HG02943 (cell line): Measurements from ENCODE around the gene CLDN5.

Experiments
- ATAC-seq: cut with Tn5 transposase; IDR thresholded peaks from one replicate; pipeline ENCODE4 v1.9.1; 2021; ENCODE audit warnings: mild to moderate bottlenecking, low read depth, moderate library complexity; ENCODE audit not compliant: unreplicated experiment

Gene CLDN5

DNA sequence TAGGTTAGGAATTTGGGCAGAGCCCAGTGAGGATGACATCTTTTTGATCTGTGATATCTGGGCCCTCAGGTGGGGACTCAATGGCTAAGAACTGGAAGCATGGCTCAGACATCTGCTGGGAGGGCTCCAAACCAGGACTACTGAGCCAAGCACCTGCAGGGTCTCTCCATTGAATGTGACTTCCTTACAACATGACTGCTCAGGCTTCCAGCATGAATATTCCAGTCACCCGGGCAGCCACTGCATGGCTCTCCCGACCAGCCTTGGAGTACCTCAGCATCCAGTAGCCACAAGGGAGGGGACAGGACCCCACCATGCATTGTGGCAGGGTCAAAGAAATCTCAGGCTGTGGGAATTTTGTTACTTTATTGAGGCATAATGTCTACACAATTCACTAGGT lies 35.9 kb downstream of the CLDN5 start:
- no peak for ATAC-seq

DNA sequence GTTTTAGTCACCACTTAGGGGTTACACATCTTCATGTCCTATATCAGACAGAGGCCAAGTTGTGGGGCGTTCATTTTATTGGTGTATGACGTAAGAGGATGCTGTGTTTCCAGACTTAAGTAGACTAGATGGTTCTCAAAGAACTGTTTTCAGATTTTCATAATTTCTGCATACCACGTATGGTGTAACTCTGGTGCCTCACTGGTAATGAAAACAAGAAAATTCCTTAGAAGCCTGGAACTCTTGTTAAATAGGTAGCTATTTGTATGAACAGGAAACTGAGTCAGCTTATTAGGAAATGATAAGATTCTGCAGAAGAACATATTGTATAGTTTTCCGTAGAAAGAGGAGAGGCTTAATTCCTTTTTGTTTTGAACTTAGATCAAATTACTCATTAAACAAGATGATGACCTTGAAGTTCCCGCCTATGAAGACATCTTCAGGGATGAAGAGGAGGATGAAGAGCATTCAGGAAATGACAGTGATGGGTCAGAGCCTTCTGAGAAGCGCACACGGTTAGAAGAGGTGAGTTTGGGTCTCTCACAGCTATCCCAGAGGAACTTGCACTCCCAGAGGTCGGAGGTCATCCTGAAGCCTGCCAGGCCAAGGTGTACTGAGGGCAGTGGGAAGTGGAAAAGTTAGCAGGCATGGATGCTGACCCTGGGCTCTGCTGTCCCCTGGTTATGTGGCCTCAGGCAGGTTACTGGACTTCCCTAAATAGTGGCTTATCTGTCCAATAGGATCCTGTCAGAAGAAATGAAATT lies 40.5 kb downstream of the CLDN5 start:
- ATAC-seq: no peak

DNA sequence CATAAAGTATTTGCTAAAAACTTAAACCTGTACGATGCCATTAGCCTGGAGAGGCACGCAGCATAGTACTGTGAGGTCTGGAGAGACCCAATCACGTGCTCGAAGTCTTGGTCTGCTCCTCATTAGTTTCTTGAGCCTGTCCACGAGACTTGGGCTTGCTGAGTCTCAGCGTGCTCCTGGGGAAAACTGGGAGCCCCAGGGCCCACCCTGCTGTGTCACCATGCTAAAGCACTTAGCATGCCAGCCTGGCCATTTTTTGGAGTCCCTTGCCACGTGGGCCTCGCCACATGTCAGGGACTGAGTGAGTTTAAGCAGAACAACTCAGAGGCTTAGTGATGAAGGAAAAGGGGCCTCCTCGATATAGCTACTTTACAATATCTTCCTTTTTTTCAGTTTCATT lies 41.9 kb downstream of the CLDN5 start:
- no peak for ATAC-seq

DNA sequence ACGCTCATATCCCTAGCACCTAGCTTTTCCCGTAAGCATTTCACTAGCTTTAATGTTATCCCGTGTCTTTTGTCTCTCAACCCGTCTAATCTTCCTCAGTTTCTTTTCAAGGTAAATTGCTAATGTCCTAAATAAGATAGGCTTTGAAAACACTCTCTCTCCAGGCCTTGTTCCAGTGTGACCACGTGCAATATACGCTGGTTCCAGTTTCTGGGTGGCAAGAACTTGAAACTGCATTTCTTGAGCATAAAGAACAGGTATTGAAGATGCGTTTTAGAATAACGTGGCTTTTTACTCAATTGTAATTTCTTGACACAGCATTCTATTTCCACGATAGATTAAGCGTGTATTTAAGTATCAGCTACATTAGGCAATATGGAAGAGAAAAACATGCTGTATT lies 43.4 kb downstream of the CLDN5 start:
- ATAC-seq: no peak

DNA sequence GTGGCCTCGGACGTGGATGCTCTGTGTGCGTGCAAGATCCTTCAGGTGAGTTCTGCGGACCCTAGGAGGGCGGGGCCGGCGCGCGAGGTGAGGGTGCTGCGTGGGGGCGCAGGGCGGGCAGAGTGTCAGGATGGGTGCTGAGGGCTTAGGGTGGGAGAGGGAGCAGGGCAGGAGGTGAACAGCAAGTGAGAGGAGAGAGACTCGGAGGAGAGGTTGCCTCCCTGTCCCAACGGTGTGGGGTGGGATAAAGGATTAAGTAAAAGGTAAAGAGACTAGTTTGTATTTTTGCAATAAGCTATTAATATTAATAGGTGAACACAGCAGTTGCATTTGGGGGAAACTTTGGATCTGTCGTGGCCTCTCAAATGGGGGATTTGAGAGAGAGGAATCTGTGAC lies 44.0 kb downstream of the CLDN5 start:
- ATAC-seq: no peak

DNA sequence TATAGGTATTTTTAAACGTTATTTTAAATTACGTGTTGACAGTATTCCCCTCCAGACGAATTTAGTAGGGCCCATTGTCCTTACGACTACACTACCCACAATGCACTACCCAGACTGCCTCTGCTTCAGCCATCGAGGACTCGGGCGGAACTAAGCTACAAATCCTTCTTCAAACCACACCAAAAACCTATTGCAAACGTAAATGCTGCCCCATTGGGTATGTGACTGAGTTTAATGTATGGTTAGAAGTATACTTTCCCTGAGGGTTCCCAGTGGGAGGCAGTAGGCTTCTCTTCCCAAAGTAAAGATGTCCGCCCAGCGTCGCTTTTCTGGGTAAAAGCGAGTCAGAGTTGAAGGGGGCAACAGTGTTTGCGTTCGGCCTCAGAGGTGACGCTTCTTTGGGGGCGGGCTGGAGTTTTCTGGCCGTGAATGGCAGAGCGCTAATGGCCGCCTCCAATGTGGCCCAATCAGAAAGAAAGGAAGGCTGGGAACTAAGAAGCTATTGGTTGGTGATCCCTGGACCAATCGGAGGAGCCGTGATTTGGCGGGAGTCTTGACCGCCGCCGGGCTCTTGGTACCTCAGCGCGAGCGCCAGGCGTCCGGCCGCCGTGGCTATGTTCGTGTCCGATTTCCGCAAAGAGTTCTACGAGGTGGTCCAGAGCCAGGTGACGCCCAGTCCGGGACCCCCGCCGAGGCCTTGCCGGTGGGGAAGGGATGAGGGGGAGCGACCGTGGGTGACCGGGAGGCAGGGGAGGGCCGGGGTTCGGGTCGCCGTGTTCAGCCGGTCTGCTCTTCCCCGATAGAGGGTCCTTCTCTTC lies 44.6 kb downstream of the CLDN5 start, which contains the start of gene CDC45:
CDC45 (plus strand) TSS at position 566 of the 818 bp plus-strand sequence; CDS start at position 615, 49 bp downstream.
- peak; percentile 85 for ATAC-seq

DNA sequence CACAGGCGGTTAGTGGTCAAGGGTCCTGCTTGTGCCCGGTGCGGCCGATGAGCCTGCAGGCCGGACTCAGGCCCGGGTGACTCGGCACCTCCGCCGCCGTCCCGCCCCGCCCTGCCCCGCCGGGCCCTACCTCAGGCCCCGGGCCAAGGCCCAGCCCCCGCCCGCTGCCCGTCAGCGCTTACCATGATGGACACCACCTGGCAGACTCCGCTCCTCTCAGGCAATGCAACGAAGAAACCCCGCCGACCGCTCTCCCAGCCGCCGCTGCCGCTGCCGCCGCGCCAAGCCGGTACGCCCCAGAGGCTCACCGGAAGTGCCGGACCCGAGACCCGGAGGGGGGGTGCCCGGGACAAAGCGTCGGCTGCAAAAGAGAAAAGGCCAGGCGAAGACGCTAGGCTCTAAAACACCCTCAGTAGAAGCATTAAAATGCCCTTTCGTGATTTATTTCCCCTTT lies 45.3 kb downstream of the CLDN5 start, which contains the start of gene UFD1:
UFD1 (minus strand) TSS at position 293 of the 454 bp plus-strand sequence; CDS start at position 185, 108 bp downstream.
- peak; percentile 50 for ATAC-seq

DNA sequence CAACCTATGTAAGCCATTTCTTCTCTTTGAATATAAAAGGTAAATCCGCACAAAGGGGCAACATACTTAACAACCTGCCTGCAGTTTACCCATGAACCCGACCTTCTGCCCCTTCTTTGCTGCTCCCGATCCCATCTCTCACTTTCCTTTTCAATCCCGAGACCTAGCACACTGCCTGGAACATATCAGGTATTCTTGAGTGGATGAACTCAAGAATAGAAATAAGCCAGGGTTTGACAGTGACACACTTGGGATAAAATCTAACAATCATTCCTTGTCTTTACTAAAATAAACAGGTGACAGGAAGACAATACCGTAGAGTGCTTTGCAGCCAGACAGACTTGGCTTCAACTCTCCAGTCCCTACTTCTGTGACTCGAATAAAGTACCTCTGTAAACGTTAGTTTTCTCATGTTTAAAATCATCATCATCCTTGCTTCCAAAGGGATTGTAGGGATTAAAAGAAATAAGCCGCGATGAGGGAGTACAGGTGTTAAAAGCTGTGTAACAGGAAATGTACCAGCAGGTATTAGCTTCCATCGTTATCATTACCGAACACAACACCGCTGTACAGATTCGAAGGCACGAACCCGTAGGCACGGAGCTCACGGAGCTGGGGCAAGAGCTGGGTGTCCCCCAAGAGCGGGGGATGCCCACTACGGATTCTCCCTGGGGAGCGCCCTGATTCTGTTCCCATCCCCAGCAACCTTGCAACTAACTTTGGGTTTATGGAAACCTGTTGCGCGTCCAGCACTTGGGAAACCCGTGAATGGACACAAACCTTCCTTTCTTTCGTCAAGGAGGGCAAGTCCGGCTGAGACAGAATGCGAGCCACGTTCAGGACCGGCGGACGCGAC lies 45.9 kb downstream of the CLDN5 start:
- no peak for ATAC-seq

DNA sequence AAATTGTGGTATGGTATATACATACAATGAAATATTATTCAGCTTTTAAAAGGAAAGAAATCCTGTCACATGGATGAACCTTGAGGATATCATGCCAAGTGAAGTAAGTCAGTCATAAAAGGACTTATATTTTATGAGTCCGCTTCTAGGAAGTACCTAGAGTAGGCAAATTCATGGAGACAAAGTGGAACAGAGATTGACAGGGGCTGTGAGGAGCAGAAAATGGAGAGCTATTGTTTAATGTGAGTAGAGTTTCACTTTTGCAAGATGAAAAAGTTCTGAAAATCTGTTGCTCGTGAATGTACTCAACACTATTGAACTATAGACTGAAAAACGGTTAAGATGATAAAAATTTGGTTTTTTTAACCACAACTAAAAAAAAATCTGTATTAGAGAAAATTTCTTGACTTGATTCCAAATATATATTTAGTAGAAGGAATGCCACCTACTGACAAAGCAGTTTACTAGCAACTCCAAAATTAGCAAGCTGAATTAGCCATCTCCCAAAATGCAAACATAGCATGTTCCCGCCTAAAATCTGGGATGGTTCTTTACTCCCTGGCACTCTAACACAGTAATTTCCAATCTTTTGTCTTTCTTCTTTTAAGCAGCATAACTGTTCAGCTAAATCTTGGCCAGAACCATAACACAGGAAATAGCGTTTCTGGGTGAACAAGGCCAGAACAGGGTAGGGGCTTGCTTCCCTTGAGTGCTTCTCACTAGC lies 46.7 kb downstream of the CLDN5 start:
- ATAC-seq: no peak

DNA sequence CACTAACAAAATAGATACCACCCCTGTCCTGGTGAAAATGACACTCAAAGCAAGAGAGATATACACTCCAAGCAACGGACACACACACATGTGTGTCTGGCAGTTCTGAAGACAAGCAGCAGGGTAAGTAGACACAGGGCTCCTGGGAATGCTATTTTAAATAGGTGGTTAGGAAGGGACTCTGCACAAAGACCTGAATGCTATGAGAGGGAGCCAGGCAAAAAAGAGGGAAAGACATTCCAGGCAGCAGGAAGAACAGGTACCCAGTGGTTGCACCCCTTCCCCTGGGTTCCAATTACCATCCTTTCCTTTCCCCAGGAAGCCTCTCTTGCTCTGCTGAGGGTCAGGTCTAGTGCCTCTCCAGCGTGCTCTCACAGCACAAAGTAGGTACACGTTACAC lies 48.2 kb downstream of the CLDN5 start:
- ATAC-seq: no peak

DNA sequence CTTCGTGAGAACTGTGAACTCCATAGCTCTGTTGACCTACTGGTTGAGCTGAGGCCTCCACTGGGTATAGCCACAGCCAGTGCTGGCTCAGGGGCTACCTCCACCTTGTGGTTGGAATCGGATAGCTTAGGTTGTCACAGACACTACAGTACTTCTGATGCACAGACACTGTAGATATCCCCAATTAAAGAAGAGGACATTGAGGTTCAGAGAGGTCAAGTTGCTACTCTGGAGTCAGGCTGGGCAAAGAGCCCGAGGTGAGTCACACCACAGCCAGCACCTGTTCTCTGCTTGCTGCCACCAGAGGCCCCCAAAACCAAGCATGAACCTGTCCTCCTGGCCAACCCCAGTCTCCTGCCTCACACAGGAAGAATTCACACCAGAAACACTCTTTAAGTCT lies 50.6 kb downstream of the CLDN5 start:
- ATAC-seq: no peak
